Posterior vena cava (tissue), 2 donors: ENCODE measurements around the gene TMEM169. TPM values are rescaled to one million over a fixed set of nuclear protein-coding genes. Genes with fewer than 3 reads are reported as not detected.
"Not testable (repeated sequence)": the region's sequence is repeated elsewhere in the genome, so short reads cannot be mapped to it uniquely, and the experiment has no call there.

ENCODE experiments used
- DNase-seq: peaks from one replicate; pipeline ENCODE4 v3.0.0-alpha.2; 2020; ENCODE audit warnings: low spot score
- intact Hi-C, 2 donors: fragments of 100-400 bp; cut with DNase I; formaldehyde crosslinking; loops; one replicate each; pipeline versions ENCODE4 v1.14.1 to v1.14.2; 2022 to 2023
- total RNA-seq, 2 donors: library from RNA; stranded (reverse); fragmentation: NEBNext Ultra II Directional; extraction: Animal tissue kit (Norgen Biotek cat#: 25700); gene quantifications; one replicate each; pipeline ENCODE4 v1.2.1, GENCODE V29; 2021
- donor health status: DM: yes; HTN: yes; CAD: no.
- donor health status: DM: yes; HTN: yes; CAD: no.

TMEM169 gene
- total RNA-seq, 2 donors from 2014 or later: 0.38 to 0.51 TPM

GRCh38 chr2:216119146-216119545 lies 37.4 kb downstream of the TMEM169 start:
- no peak for DNase-seq
- intact Hi-C loops: no loop called here

- intact Hi-C loops: no loop called here
- no peak for DNase-seq
Measured at GRCh38 chr2:216119986-216120385, 38.3 kb downstream of the TMEM169 start.

GRCh38 chr2:216121255-216121654 lies 39.5 kb downstream of the TMEM169 start:
- no peak for DNase-seq
- intact Hi-C loops: loop anchor here in 1 of 2 donors (1.0 kb wide), 1 partner anchor 11 kb away; no protein-coding TSS in a partner anchor

GRCh38 chr2:216126943-216127342 lies 45.2 kb downstream of the TMEM169 start:
- intact Hi-C loops: no loop called here
- no peak for DNase-seq

- no peak for DNase-seq
- intact Hi-C loops: no loop called here
Measured at GRCh38 chr2:216130346-216130971, 48.7 kb downstream of the TMEM169 start.

GRCh38 chr2:216131175-216131926 lies 49.6 kb downstream of the TMEM169 start:
- no peak for DNase-seq
- intact Hi-C loops: no loop called here

- no peak for DNase-seq
- intact Hi-C loops: loop anchor here in 1 of 2 donors (1.0 kb wide), 1 partner anchor 11 kb away; no protein-coding TSS in a partner anchor
Measured at GRCh38 chr2:216132585-216132984, 50.9 kb downstream of the TMEM169 start.

- intact Hi-C loops: no loop called here
Measured at GRCh38 chr2:216133397-216133796, 51.7 kb downstream of the TMEM169 start.

GRCh38 chr2:216134958-216135541 lies 53.3 kb downstream of the TMEM169 start:
- intact Hi-C loops: no loop called here
- DNase-seq: no peak

More at GRCh38 chr2:216133397-216133796, 51.7 kb downstream of the TMEM169 start:
- DNase-seq: no peak

GRCh38 chr2:216139884-216140283 lies 58.2 kb downstream of the TMEM169 start:
- intact Hi-C loops: no loop called here
- no peak for DNase-seq

- intact Hi-C loops, DNase-seq: not testable (repeated sequence)
Measured at GRCh38 chr2:216141516-216141915, 59.8 kb downstream of the TMEM169 start.

GRCh38 chr2:216142540-216142939 lies 60.8 kb downstream of the TMEM169 start:
- DNase-seq: no peak
- intact Hi-C loops: no loop called here

- no peak for DNase-seq
- intact Hi-C loops: no loop called here
Measured at GRCh38 chr2:216144372-216144771, 62.7 kb downstream of the TMEM169 start.

GRCh38 chr2:216144857-216145256 lies 63.1 kb downstream of the TMEM169 start:
- no peak for DNase-seq
- intact Hi-C loops: no loop called here

- intact Hi-C loops: no loop called here
- no peak for DNase-seq
Measured at GRCh38 chr2:216146573-216146972, 64.9 kb downstream of the TMEM169 start.

- intact Hi-C loops: no loop called here
- DNase-seq: no peak
Measured at GRCh38 chr2:216147172-216148131, 65.7 kb downstream of the TMEM169 start.

- intact Hi-C loops: no loop called here
- no peak for DNase-seq
Measured at GRCh38 chr2:216148983-216149382, 67.3 kb downstream of the TMEM169 start.

GRCh38 chr2:216149741-216150140 lies 68.0 kb downstream of the TMEM169 start:
- intact Hi-C loops: no loop called here
- DNase-seq: no peak

GRCh38 chr2:216151313-216152025 lies 69.8 kb downstream of the TMEM169 start:
- no peak for DNase-seq
- intact Hi-C loops: no loop called here
